SIG-M5 (cell line): ENCODE measurements around the gene BMP3.

ENCODE experiments used
- DNase-seq: peaks from one replicate; lab custom pipeline; 2025; lab: John Stamatoyannopoulos, UW

The BMP3 gene

GRCh38 chr4:81040012-81040659, 9.6 kb downstream of the BMP3 start:
- DNase-seq: no peak

GRCh38 chr4:81042578-81043365, 12.3 kb downstream of the BMP3 start:
- DNase-seq: no peak

- no peak for DNase-seq
These were observed 18.8 kb downstream of the BMP3 start for GRCh38 chr4:81049330-81049729.

- DNase-seq: no peak
These were observed 19.4 kb downstream of the BMP3 start for GRCh38 chr4:81049907-81050306.

- DNase-seq: no peak
These were observed 21.9 kb downstream of the BMP3 start for GRCh38 chr4:81052119-81053068.

- no peak for DNase-seq
These were observed 28.1 kb downstream of the BMP3 start for GRCh38 chr4:81058621-81059020.

GRCh38 chr4:81060587-81061343, 30.3 kb downstream of the BMP3 start:
- no peak for DNase-seq

- no peak for DNase-seq
These were observed 30.8 kb downstream of the BMP3 start for GRCh38 chr4:81061344-81061730.

- no peak for DNase-seq
These were observed 31.5 kb downstream of the BMP3 start for GRCh38 chr4:81062001-81062400.

GRCh38 chr4:81065446-81065845, 34.9 kb downstream of the BMP3 start:
- DNase-seq: no peak

- DNase-seq: no peak
These were observed 39.3 kb downstream of the BMP3 start for GRCh38 chr4:81069706-81070331.

- DNase-seq: no peak
These were observed 40.5 kb downstream of the BMP3 start for GRCh38 chr4:81071013-81071412.

- no peak for DNase-seq
These were observed 50.6 kb downstream of the BMP3 start for GRCh38 chr4:81081156-81081555.

GRCh38 chr4:81084029-81084428, 53.5 kb downstream of the BMP3 start:
- no peak for DNase-seq

GRCh38 chr4:81084634-81085033, 54.1 kb downstream of the BMP3 start:
- no peak for DNase-seq

GRCh38 chr4:81085291-81085690, 54.8 kb downstream of the BMP3 start:
- DNase-seq: no peak

- DNase-seq: no peak
These were observed 55.5 kb downstream of the BMP3 start for GRCh38 chr4:81085979-81086378.

- no peak for DNase-seq
These were observed 63.4 kb downstream of the BMP3 start for GRCh38 chr4:81093720-81094401.

- DNase-seq: no peak
These were observed 64.9 kb downstream of the BMP3 start for GRCh38 chr4:81095389-81095788.

GRCh38 chr4:81096566-81096965, 66.1 kb downstream of the BMP3 start:
- DNase-seq: no peak

GRCh38 chr4:81102107-81102506, 71.6 kb downstream of the BMP3 start:
- DNase-seq: no peak
